Activated CD4-positive, alpha-beta T cell treated with anti-CD3 and anti-CD28 coated beads, Interleukin-2, amount 10 ng/mL, durations not matched to agents 24 days and 14 days (primary cell): ENCODE data around the gene CD247. TPM values are rescaled to one million over a fixed set of nuclear protein-coding genes. Genes with fewer than 3 reads are reported as not detected.

Source experiments
- DNase-seq: peaks from one replicate; pipeline ENCODE4 v3.0.0; 2022
- H3K27ac Mint-ChIP-seq: one replicate; pipeline ENCODE4 v1.8.0; 2022; ENCODE audit warnings: mild to moderate bottlenecking, mixed read lengths
- H3K27me3 Mint-ChIP-seq: one replicate; pipeline ENCODE4 v1.8.0; 2022; ENCODE audit warnings: mixed read lengths
- H3K36me3 Mint-ChIP-seq: one replicate; pipeline ENCODE4 v1.8.0; 2022; ENCODE audit warnings: low read depth, mild to moderate bottlenecking, mixed read lengths
- H3K4me1 Mint-ChIP-seq: one replicate; pipeline ENCODE4 v1.8.0; 2021; ENCODE audit warnings: mixed read lengths
- H3K4me3 Mint-ChIP-seq: one replicate; pipeline ENCODE4 v1.8.0; 2022; ENCODE audit warnings: mild to moderate bottlenecking, moderate library complexity, mixed read lengths
- H3K9me3 Mint-ChIP-seq: one replicate; pipeline ENCODE4 v1.8.0; 2021; ENCODE audit warnings: mixed read lengths
- intact Hi-C: fragments of 100-400 bp; cut with micrococcal nuclease; formaldehyde crosslinking; loops from one replicate; pipeline ENCODE4 v1.15.1; 2023
- total RNA-seq: library from RNA; stranded (reverse); gene quantifications from 2 replicates; pipeline ENCODE4 v1.2.3, GENCODE V29; 2022

The CD247 gene
- total RNA-seq, 1 donor from 2014 or later = 183 TPM

DNA sequence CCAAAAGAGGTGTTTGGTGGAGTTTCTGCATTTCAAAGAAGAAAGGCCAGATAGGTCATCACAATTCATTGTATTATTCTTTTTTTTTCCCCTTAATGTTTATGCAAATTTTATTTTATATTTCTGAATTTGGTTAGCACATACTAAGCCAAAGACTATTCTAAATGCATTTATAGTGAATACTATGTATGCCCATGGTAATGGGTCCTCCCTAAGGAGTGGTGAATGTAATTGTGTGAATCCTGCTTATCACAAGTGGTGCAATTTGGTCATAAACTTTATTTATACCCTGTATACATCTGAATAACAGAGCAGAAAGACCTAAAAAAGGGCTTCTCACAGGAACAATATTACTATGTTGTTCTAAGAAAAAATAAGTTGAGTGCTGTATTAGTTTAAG is 99.1 kb downstream of the CD247 start:
- intact Hi-C loops = no loop called here
- Mint-ChIP-seq H3K36me3 (peaks cover 21% of the 10 kb centered on the region), H3K27me3 (no peaks in the 10 kb centered on the region), H3K4me3 (no peak overlapping the region), H3K27ac (no peak overlapping the region), H3K9me3 (no peaks in the 10 kb centered on the region), H3K4me1 (peaks cover under 1% of the 10 kb centered on the region)
- no peak for DNase-seq

DNA sequence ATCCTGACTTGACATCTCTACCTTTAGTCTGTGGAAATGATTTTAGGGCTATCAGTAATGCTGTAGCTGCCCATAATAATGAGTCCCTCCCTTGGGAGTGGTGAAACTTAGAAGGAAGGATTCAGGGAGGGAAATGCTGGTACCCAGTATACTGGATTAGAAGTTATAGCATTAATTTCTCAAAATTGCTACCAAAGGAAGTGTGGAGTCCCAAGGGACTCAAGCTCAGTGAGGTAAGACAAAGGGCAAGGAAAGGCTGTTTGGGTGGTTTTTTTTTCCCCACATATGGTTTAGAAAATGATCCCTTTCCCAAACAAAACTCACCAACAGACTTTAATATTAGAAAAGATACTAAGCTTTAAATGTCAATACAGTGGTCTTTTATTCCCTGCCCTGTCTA is 99.9 kb downstream of the CD247 start:
- H3K27me3 Mint-ChIP-seq = no peaks in the 10 kb centered on the region
- H3K9me3 Mint-ChIP-seq = no peaks in the 10 kb centered on the region
- DNase-seq = no peak
- peaks cover 25% of the 10 kb centered on the region for H3K36me3 Mint-ChIP-seq
- intact Hi-C loops = no loop called here
- H3K4me1 Mint-ChIP-seq = peaks cover 3% of the 10 kb centered on the region
- no peak overlapping the region for H3K4me3 Mint-ChIP-seq
- H3K27ac Mint-ChIP-seq = no peak overlapping the region

DNA sequence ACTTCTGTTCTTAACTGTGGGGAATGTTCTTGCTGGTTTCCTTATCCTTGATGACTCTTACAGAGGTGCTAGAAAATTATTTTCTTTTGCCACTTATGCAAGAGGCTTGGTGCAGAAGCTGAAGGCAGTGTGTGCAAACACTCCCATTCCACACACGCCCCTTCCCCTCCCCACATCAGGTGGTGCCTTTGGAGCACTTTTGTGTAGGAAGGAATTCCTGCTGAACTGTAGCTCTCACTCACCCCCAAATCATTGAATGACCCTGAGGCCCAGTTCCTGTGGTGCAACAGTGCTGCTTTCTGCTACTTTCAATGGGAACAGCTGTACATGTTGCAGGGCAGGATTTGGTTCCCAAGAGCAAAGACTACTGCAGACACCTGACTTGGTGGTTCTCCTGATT is 101.8 kb downstream of the CD247 start:
- no peak overlapping the region for H3K27ac Mint-ChIP-seq
- no peak overlapping the region for H3K4me3 Mint-ChIP-seq
- intact Hi-C loops = no loop called here
- no peaks in the 10 kb centered on the region for H3K27me3 Mint-ChIP-seq
- no peaks in the 10 kb centered on the region for H3K9me3 Mint-ChIP-seq
- peaks cover 13% of the 10 kb centered on the region for H3K4me1 Mint-ChIP-seq
- peaks cover 38% of the 10 kb centered on the region for H3K36me3 Mint-ChIP-seq
- DNase-seq = no peak

DNA sequence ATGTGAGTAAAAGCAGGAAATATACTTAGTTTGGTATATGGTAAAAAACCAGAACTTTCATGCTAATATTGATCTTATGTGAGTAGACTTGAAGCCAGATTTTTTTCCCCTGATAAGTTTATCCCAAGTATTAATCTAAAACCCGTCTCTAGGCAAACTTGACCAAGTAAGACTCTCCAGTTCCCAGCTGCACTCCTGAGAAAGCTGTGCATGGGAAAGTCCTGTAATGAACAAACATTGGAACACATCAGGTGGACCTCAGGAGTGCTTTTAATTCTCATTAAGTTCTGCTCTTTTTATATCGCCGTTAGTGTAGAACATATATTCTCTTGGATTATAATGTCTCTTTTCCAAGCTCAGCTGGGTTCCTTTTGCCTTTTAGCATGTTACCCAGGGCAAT is 105.0 kb downstream of the CD247 start:
- H3K36me3 Mint-ChIP-seq = peaks cover 39% of the 10 kb centered on the region
- intact Hi-C loops = no loop called here
- H3K27ac Mint-ChIP-seq = peak overlapping the region; percentile 30
- H3K4me1 Mint-ChIP-seq = peaks cover 15% of the 10 kb centered on the region
- no peaks in the 10 kb centered on the region for H3K27me3 Mint-ChIP-seq
- no peak overlapping the region for H3K4me3 Mint-ChIP-seq
- H3K9me3 Mint-ChIP-seq = no peaks in the 10 kb centered on the region
- no peak for DNase-seq

DNA sequence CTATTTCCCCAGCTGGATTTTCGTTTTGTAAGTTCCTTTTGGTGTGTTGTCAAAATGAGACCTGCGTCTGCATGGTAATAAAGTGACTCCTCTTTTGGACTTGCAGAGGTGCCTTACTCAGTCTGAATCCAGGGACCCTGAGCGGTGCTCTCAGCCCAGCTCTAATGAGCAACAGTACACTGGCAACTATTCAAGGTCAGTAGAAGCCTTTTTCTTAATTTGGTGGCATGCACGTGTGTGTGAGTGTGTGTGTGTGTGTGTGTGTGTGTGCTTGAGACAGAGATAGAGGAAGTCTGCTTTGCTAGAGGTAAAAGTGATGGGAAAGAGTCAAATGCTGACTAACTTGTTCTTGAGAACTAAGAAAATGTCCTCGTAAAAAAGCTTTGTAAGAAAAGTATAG is 105.4 kb downstream of the CD247 start:
- H3K36me3 Mint-ChIP-seq = peaks cover 39% of the 10 kb centered on the region
- no peak for DNase-seq

DNA sequence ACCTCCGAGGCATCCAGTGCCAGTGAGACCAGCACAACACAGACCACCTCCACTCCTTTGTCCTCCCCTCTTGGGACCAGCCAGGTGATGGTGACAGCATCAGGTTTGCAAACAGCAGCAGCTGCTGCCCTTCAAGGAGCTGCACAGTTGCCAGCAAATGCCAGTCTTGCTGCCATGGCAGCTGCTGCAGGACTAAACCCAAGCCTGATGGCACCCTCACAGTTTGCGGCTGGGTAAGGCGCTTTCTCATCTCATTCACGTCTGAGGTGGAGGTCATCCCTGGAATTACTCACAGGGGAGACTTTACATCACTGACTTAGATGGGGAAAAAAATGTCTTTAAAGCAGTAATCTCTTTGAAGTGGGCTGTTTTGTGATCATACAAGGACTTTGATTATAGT is 106.3 kb downstream of the CD247 start:
- Mint-ChIP-seq H3K36me3 (peaks cover 35% of the 10 kb centered on the region), H3K9me3 (no peaks in the 10 kb centered on the region), H3K27ac (no peak overlapping the region), H3K4me1 (peaks cover 15% of the 10 kb centered on the region), H3K27me3 (no peaks in the 10 kb centered on the region), H3K4me3 (no peak overlapping the region)
- no peak for DNase-seq
- intact Hi-C loops = no loop called here

More for the DNA sequence above, 105.4 kb downstream of the CD247 start:
- H3K27me3 Mint-ChIP-seq = no peaks in the 10 kb centered on the region
- H3K27ac Mint-ChIP-seq = peak overlapping the region; percentile 30
- intact Hi-C loops = no loop called here
- H3K9me3 Mint-ChIP-seq = no peaks in the 10 kb centered on the region
- H3K4me1 Mint-ChIP-seq = peaks cover 15% of the 10 kb centered on the region
- no peak overlapping the region for H3K4me3 Mint-ChIP-seq

DNA sequence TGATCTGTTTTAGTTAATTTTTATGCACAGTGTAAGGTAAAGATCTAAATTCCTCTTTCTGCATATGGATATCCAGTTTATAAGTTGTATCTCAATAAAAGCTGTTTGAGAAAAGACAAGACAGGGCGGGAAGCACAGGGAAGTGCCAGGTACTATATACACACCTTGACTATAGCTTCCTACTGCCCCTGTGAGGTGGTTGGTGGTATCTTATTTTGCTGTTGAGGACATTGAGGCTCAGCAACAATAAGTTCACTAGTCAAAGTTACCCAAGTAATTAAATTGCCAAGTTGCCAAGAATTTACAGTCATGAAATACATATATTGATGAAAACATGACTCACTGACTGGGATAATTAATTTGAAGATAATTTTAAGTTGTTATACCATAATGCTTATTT is 109.1 kb downstream of the CD247 start:
- intact Hi-C loops = loop anchor here (5.0 to 10.0 kb wide), 2 partner anchors 142 to 344 kb away; no protein-coding TSS in a partner anchor
- Mint-ChIP-seq H3K4me3 (no peak overlapping the region), H3K9me3 (no peaks in the 10 kb centered on the region), H3K27ac (no peak overlapping the region), H3K36me3 (peaks cover 35% of the 10 kb centered on the region), H3K27me3 (no peaks in the 10 kb centered on the region), H3K4me1 (peaks cover 15% of the 10 kb centered on the region)
- DNase-seq = no peak

DNA sequence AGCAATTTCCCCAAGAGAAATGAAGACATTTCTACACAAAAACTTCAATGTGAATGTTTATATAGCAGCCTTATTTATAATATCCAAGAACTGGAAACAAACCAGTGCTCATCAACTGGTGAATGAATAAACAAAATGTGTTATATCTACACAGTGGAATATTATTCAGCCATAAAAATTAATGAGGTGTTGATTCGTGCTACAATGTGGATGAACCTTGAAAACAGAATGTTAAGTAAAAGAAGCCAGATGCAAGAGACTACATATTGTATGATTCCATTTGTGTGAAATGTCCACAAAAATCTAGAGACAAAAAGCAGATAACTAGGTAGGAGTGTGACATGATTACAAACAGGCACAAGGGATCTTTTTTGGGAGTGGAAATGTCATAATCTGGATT is 110.0 kb downstream of the CD247 start:
- H3K27me3 Mint-ChIP-seq = no peaks in the 10 kb centered on the region
- peaks cover 12% of the 10 kb centered on the region for H3K4me1 Mint-ChIP-seq
- no peak overlapping the region for H3K4me3 Mint-ChIP-seq
- H3K9me3 Mint-ChIP-seq = no peaks in the 10 kb centered on the region
- H3K27ac Mint-ChIP-seq = no peak overlapping the region
- DNase-seq = no peak
- intact Hi-C loops = loop anchor here (5.0 to 10.0 kb wide), 2 partner anchors 141 to 344 kb away; no protein-coding TSS in a partner anchor
- H3K36me3 Mint-ChIP-seq = peaks cover 34% of the 10 kb centered on the region

DNA sequence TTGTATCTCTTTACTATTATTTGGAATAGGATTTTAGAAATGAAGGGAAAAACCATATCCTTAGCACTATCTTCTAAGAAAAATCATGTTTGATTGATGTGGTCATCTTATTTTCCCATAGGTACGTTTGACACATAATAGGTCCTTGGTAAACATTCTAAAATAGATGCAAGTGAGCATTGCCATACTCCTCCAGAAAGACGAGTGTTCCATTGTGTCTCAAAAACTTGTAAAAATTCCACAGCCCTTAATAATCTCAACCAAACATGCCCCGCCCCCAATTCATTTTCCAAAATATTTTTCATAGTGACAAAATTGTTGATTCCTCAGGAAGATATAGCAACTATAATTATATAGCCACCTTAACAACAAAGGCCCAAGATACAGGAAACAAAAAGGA is 113.4 kb downstream of the CD247 start:
- H3K27me3 Mint-ChIP-seq = no peaks in the 10 kb centered on the region
- no peak overlapping the region for H3K27ac Mint-ChIP-seq
- H3K4me3 Mint-ChIP-seq = no peak overlapping the region
- no peaks in the 10 kb centered on the region for H3K4me1 Mint-ChIP-seq
- no peak for DNase-seq
- H3K36me3 Mint-ChIP-seq = peaks cover 22% of the 10 kb centered on the region
- intact Hi-C loops = loop anchor here (5.0 to 10.0 kb wide), 3 partner anchors 37 to 340 kb away; no protein-coding TSS in a partner anchor
- H3K9me3 Mint-ChIP-seq = no peaks in the 10 kb centered on the region

DNA sequence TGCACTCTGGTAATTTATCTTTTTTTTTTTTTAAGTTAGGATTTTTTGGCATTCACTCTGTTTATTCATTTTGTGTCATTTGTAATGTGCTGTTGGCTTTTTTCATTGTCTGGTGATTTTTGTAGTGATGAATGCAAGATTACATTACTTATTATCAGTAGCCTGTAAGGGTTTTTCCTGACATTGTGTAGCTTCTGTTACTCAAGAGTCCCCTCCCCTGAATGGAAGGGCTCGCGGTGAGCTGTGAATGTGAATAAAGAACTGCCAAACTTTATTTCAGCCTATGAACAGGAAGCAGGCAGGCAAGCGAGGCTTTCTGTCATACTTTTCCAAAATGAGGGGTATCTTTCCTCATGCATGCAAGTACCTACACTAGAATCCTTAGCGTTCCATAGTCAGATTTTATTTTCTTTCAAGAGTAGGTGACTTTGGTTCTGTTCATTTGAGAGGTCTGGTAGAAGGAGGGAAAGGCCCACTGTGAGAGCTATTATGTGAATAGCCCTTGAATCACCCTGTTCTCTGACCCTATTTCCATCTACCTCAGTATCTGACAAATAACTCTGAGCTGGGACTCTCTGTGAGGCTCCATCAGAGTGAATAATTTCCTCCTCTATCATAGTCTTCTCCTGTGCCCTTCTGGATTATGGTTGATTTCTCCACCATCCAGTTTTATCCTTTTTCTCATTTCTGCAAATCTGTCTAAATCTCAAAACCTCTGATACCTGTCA is 114.0 kb downstream of the CD247 start:
- H3K36me3 Mint-ChIP-seq = peaks cover 21% of the 10 kb centered on the region
- no peak overlapping the region for H3K4me3 Mint-ChIP-seq
- H3K4me1 Mint-ChIP-seq = no peaks in the 10 kb centered on the region
- H3K27me3 Mint-ChIP-seq = no peaks in the 10 kb centered on the region
- intact Hi-C loops = loop anchor here (5.0 to 10.0 kb wide), 2 partner anchors 38 to 340 kb away; no protein-coding TSS in a partner anchor
- no peaks in the 10 kb centered on the region for H3K9me3 Mint-ChIP-seq
- H3K27ac Mint-ChIP-seq = no peak overlapping the region
- no peak for DNase-seq

DNA sequence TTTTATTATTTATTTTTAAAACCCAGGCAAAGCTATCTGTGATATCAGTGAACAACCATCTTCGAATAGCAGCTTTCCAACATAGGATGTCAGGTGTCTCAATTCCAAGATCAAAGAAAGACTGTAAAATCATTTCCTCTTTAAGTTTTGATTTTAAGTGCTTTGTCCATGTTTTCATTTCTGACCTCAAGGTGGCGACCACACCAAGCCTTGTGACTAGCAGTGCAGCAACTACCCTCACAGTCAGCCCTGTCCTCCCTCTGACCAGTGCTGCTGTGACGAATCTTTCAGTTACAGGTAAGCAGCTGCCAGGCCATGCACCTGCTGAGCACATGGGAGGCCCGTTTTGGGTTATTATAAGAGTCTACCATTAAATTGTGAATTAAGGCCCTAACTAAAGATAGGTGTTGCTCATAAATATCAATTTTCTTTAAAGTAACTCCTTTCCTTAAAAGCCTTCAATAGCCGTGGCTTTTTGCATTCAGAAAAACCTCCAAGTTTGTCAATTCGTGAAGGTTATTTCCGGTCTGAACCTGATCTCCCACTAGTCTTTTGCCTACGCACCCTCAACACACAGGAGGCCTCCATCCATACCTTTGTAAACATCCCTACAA is 117.0 kb downstream of the CD247 start:
- Mint-ChIP-seq H3K9me3 (no peaks in the 10 kb centered on the region), H3K36me3 (peaks cover 31% of the 10 kb centered on the region), H3K4me1 (no peaks in the 10 kb centered on the region), H3K27ac (no peak overlapping the region), H3K27me3 (no peaks in the 10 kb centered on the region), H3K4me3 (no peak overlapping the region)
- intact Hi-C loops = loop anchor here (1.0 to 10.0 kb wide), 5 partner anchors 41 to 337 kb away; partner anchors contain the start of gene CD247
- DNase-seq = peak; percentile 83

DNA sequence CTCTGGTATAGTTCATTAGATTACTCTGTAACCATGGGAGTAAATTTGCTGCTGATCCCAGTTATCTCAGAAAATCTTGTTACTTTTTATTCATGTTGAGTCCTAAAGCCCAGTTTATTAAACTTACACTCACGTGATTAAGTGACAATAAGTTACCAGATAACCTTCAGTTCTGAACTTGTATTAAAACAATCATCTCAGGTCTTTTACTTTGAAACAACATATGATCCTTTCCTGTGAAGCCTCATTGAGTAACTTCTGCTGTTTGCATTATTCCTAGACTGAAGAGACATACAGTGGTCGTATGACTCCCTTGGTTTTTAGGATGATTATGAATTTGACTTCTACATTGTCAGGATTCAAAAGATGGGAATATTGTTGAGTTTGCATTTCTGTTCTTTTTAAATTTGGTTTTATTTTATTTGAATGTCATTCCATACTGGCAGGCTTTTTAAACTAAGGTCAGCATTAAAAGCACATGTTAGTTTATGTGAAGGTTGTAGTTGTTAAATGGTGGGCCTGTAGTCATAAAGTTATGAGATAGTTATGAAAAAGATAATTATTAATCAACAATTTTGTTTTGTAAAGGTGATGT is 117.9 kb downstream of the CD247 start:
- no peak for DNase-seq
- Mint-ChIP-seq H3K4me1 (no peaks in the 10 kb centered on the region), H3K27me3 (no peaks in the 10 kb centered on the region), H3K36me3 (peaks cover 28% of the 10 kb centered on the region), H3K4me3 (no peak overlapping the region), H3K27ac (no peak overlapping the region), H3K9me3 (no peaks in the 10 kb centered on the region)
- intact Hi-C loops = loop anchor here (5.0 to 10.0 kb wide), 2 partner anchors 42 to 336 kb away; no protein-coding TSS in a partner anchor

DNA sequence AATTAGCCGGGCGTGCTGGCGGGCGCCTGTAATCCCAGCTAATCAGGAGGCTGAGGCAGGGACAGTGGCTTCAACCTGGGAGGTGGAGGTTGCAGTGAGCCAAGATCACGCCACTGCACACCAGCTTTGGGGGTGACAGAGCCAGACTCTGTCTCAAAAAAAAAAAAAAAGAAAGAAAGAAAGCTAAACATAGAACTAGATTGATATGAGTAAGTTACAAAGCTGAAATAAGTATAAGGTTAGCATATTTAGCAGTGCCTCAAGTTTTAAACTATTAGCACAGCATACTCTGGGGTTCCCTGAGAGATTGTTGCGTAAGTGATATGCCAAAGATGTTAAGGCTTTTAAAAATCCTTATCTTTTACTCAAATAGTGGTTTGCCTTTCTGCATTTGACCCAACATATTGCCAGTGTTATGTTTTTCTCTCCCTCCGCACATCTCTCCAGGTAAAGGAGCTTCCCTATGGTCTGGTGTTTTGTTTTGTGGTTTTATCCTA is 126.1 kb downstream of the CD247 start:
- intact Hi-C loops = no loop called here
- no peak overlapping the region for H3K4me3 Mint-ChIP-seq
- no peak overlapping the region for H3K27ac Mint-ChIP-seq
- peaks cover 11% of the 10 kb centered on the region for H3K36me3 Mint-ChIP-seq
- no peaks in the 10 kb centered on the region for H3K27me3 Mint-ChIP-seq
- no peak for DNase-seq
- H3K9me3 Mint-ChIP-seq = no peaks in the 10 kb centered on the region
- H3K4me1 Mint-ChIP-seq = no peaks in the 10 kb centered on the region

DNA sequence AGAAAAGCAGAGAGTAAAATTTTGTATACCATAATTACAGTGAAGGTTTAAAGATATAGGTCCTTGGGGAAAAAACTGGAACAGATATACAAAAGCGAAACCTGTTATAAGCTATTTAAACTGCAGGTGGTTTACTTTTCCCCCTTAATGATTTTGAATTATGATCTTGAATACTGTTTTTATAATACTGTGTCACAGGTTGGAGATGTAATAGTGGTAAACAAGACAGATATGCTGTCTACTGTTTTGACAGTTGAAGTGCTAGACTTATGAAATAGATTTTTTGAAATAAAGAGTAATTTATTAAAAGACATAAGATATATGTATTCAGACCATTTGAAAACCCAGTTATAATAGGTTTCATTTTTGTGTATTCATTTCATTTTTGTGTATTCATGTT is 129.4 kb downstream of the CD247 start:
- Mint-ChIP-seq H3K4me3 (no peak overlapping the region), H3K27ac (no peak overlapping the region), H3K27me3 (no peaks in the 10 kb centered on the region), H3K36me3 (peaks cover 20% of the 10 kb centered on the region), H3K4me1 (no peaks in the 10 kb centered on the region), H3K9me3 (no peaks in the 10 kb centered on the region)
- intact Hi-C loops = no loop called here
- no peak for DNase-seq
